HUES48 (cell line): Measurements from ENCODE around the gene ISX.
"Not testable (repeated sequence)": the region's sequence is repeated elsewhere in the genome, so short reads cannot be mapped to it uniquely, and the experiment has no call there.

ENCODE experiments used
- H3K27ac ChIP-seq: one replicate; pipeline ENCODE4 v1.7.0; 2013; ENCODE audit warnings: low read depth, low read length, inconsistent platforms
- H3K27me3 ChIP-seq: 2 replicates; pipeline ENCODE4 v1.6.1; 2013; ENCODE audit warnings: mild to moderate bottlenecking, low read length; ENCODE audit not compliant: control insufficient read depth, insufficient read depth
- H3K36me3 ChIP-seq: 2 replicates; pipeline ENCODE4 v1.6.1; 2013; ENCODE audit warnings: low read length; ENCODE audit not compliant: control insufficient read depth, insufficient read depth
- H3K4me1 ChIP-seq: 2 replicates; pipeline ENCODE4 v1.6.1; 2013; ENCODE audit warnings: mild to moderate bottlenecking, low read length; ENCODE audit not compliant: control insufficient read depth, insufficient read depth
- H3K4me3 ChIP-seq: 2 replicates; pipeline ENCODE4 v1.5.1; 2013; ENCODE audit warnings: mild to moderate bottlenecking, low read depth, low read length
- H3K9ac ChIP-seq: 2 replicates; pipeline ENCODE4 v1.6.1; 2013; ENCODE audit warnings: mild to moderate bottlenecking, low read depth, low read length, moderate library complexity
- H3K9me3 ChIP-seq: 2 replicates; pipeline ENCODE4 v1.6.1; 2013; ENCODE audit warnings: low read length; ENCODE audit not compliant: control insufficient read depth, insufficient read depth

ISX gene

DNA sequence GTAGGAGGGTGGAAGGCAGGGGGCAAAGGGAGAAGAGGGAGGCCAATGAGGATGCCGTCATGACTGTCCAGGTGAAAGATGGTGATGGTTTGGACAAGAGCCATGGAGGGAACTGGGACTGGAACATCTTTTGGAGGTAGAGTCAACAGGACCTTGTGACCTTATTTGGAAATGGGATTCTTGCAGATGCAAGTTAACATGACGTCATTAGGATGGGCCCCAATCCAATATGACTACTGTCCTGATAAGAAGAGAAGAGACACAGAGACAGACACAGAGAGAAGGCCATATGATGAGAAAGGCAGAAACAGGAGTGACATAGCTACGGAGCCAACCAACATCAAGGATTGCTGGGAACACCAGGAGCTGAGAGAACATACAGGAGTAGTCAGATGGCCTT is 31.0 kb upstream of the ISX start:
- Histone ChIP-seq H3K36me3 (no peaks in the 10 kb centered on the region), H3K9ac (no peak overlapping the region), H3K27me3 (no peaks in the 10 kb centered on the region), H3K4me3 (no peak overlapping the region), H3K4me1 (peaks cover 7% of the 10 kb centered on the region; the same call in 1 of the 2 replicates), H3K9me3 (no peaks in the 10 kb centered on the region), H3K27ac (no peak overlapping the region)

DNA sequence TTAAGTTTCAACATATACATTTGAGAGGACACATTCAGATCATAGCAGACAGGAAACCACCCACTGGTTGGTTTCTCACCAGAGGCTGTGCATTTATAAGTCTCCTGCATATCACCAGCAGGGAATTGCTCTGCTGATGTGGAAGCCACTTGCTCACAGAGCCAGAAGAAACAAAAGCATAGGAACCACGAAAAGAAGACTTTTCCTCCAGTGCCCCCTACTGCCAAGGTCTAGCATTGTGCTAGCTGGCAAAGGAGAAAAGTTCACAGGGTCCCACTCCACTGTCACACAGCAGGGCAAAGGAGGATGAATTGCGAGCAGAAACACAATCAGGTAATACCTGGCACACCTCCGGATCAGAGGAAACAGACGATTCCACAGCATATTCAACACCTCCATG is 28.9 kb upstream of the ISX start:
- Histone ChIP-seq H3K4me3 (no peak overlapping the region), H3K27me3 (no peaks in the 10 kb centered on the region), H3K27ac (no peak overlapping the region), H3K4me1 (peaks cover 5% of the 10 kb centered on the region; the same call in 1 of the 2 replicates), H3K9me3 (no peaks in the 10 kb centered on the region), H3K9ac (no peak overlapping the region), H3K36me3 (no peaks in the 10 kb centered on the region)

DNA sequence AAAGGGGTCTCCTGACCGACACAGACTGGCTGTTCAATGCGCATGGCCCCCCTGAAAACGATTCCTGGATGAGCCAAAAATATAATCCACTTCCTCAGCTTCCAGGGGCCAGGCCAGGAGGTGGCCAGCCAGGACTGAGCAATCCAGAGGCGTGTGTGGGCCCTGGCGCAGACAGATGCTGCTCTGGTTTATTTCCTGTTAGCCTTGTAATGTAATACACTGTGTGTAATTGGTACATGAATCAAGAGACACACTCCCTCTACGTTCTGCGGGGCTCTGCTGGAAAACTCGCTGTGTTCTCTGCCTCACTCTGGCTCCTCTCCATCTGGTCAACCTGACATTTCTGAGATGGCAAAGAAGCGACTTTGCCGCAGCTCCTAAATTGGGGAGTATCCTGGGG is 26.3 kb upstream of the ISX start:
- Histone ChIP-seq H3K4me1 (no peaks in the 10 kb centered on the region), H3K9me3 (no peaks in the 10 kb centered on the region), H3K27me3 (no peaks in the 10 kb centered on the region), H3K27ac (no peak overlapping the region), H3K36me3 (no peaks in the 10 kb centered on the region), H3K9ac (no peak overlapping the region), H3K4me3 (no peak overlapping the region)

DNA sequence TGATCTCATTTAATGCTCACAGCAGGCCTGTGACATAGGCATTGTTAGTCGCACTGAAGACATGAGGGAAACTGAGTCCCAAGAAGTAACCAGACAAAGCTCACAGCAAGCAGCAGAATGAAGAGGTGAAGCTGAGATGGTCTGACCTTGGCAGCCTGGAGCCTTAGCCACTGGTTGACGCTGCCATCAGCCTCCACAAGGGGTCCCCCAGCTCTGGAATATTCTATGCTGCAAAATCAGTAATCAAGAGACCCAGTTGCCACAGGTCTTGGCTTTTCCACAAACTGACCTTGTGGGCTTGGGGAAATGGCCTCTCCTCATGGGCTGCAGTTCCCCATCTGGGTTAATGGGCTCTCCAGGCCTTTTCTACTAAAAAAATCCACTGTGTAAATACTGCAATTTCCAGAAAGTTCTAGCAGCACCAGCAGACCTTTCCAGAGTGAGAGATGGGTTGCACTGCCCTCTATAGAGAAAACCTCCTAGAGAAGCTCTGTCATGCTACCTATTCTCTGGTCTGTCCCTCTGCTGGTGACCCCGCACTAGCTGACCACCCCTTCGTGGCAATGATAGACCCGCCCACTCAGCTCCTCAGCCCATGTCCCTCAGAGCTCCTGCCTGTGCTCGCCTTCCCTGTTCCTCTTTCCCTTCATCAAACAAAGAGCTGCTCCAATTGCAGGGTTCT is 22.6 kb upstream of the ISX start:
- Histone ChIP-seq H3K9ac (no peak overlapping the region), H3K9me3 (no peaks in the 10 kb centered on the region), H3K27ac (no peak overlapping the region), H3K4me1 (no peaks in the 10 kb centered on the region), H3K4me3 (no peak overlapping the region), H3K27me3 (no peaks in the 10 kb centered on the region), H3K36me3 (no peaks in the 10 kb centered on the region)

DNA sequence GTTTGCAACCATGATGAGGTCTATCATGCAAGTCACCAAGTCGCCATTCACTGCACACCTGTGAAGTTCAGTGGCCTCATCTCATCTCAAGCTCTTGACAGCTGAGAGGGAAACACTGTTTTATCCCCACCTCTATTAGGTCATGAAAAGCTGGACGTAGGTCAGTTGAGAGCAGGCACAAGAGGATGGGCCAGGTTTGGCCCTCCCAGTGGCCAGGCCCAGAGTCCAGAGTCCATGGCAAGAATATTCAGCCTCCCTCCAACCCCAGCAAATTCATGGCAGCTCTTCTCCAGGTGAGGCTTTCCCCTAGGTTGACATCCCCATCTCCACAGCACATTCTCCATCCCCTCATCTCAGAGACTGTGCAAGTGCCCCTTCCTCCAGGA is 22.0 kb upstream of the ISX start:
- Histone ChIP-seq H3K9me3 (0 out of 2 replicates have a peak, but pooled peaks cover 2% of the 10 kb centered on the region), H3K9ac (no peak overlapping the region), H3K27me3 (no peaks in the 10 kb centered on the region), H3K4me3 (no peak overlapping the region), H3K27ac (no peak overlapping the region), H3K4me1 (no peaks in the 10 kb centered on the region), H3K36me3 (no peaks in the 10 kb centered on the region)

DNA sequence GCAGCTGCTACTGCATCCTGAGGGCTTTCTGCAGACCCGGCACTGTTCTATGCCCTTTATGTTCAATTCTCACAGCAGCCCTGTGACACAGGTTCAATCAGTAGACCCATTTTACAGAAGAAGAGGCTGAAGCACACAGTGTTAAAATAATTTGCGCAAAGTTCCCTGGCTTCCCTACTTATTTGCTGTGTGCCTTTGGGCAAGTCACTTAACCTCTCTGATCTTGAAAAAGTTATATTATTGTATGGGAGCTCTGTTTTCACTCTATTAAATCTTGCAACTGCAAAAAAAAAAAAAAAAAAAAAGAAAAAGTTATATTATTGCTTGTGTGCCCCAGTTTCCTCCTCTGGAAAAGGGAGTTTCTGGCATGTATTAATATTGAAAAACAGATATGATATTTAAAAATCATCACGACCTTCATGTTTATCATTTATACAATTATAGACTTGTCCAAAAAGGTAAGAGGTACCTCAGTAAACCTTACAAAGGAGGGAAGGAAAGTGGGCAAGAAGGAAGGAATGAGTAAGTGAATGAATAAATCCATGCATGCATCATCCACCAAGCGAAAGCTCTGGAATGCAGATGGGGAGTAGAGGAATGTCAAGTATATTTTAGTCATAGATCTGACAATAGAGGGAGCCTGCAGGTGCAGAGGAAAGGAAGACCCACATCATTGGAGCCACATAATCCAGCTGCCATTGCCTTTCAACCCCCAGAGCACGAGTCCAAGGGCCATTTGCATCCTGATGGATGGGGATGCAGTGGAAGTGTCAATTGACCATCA is 21.2 kb upstream of the ISX start:
- Histone ChIP-seq H3K9me3 (0 out of 2 replicates have a peak, but pooled peaks cover 9% of the 10 kb centered on the region), H3K9ac (no peak overlapping the region), H3K4me3 (no peak overlapping the region)

DNA sequence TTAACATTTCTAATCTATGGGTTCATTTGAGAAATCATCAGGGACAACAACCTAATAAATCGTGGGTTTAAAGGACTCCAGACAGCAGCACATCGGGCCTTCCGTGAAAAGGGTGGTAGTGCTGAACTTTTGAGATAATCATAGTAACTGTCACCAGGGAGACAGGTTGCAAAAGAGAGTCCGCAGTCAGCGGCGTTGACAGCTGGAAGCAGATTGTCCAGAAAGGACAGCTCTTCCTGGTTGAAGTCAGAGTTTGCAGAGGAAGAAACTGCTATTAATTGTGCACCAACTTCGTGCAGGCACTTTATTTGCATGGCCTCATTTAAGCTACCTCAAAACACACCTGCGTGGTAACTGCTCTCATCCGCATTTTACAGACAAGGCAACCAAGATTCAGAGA is 20.5 kb upstream of the ISX start:
- no peaks in the 10 kb centered on the region for H3K4me1 ChIP-seq
- H3K9me3 ChIP-seq, result 0 out of 2 replicates have a peak, but pooled peaks cover 9% of the 10 kb centered on the region
- no peak overlapping the region for H3K9ac ChIP-seq
- no peaks in the 10 kb centered on the region for H3K27me3 ChIP-seq
- H3K4me3 ChIP-seq, result no peak overlapping the region
- H3K27ac ChIP-seq, result no peak overlapping the region
- H3K36me3 ChIP-seq, result no peaks in the 10 kb centered on the region

More for the DNA sequence above, 21.2 kb upstream of the ISX start:
- Histone ChIP-seq H3K27me3 (no peaks in the 10 kb centered on the region), H3K4me1 (no peaks in the 10 kb centered on the region), H3K27ac (no peak overlapping the region), H3K36me3 (no peaks in the 10 kb centered on the region)

DNA sequence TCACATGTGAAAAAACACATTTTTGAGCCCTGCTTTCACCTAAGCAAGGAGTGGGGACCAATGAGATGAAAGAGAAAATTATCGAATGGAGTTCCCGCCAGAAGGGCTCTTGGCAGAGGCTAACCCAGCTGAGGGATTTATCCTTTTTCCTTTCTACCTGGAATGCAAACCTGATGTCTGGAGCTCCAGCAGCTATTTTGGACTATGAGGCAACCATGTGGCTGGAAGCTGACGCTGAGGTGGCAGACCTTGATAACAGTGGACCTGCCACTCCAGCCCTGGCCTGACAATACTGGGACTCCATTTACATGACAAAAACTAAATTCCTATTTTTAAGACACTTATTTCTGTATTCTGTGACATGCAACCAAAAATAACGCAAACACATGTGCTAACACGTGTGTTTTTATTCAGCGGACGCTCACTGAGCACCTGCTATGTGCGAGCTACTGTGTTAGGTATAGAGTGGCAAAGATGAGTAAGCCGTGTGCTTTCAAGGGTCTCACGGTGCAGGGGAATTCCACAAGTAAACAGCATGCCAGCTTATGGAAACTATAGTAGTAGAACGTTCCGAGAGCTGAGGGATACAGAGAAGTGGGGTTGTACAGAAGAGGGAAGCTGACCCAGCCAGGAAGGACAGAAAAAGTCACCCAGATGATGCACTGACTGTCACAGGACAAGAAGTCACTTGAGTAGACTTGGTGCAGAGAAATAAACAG is 19.1 kb upstream of the ISX start:
- H3K27ac ChIP-seq, result no peak overlapping the region
- H3K4me3 ChIP-seq, result no peak overlapping the region
- H3K9ac ChIP-seq, result no peak overlapping the region
- no peaks in the 10 kb centered on the region for H3K4me1 ChIP-seq
- H3K27me3 ChIP-seq, result no peaks in the 10 kb centered on the region
- no peaks in the 10 kb centered on the region for H3K36me3 ChIP-seq
- H3K9me3 ChIP-seq, result 0 out of 2 replicates have a peak, but pooled peaks cover 9% of the 10 kb centered on the region

DNA sequence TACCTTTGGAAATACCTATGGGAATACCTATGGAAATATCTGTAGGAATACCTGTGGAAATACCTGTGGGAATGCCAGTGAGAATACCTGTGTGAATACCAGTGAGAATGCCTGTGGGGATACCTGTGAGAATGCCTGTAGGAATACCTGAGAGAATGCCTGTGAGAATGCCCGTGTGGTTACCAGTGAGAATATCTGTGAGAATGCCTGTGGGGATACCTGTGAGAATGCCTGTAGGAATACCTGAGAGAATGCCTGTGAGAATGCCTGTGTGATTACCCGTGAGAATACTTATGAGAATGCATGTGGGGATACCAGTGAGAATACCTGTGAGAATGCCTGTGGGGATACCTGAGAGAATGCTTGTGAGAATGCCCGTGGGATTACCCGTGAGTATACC is 15.9 kb upstream of the ISX start:
- H3K27me3 ChIP-seq, H3K36me3 ChIP-seq, H3K4me1 ChIP-seq, H3K9me3 ChIP-seq, H3K27ac ChIP-seq, H3K9ac ChIP-seq, H3K4me3 ChIP-seq: not testable (repeated sequence)

DNA sequence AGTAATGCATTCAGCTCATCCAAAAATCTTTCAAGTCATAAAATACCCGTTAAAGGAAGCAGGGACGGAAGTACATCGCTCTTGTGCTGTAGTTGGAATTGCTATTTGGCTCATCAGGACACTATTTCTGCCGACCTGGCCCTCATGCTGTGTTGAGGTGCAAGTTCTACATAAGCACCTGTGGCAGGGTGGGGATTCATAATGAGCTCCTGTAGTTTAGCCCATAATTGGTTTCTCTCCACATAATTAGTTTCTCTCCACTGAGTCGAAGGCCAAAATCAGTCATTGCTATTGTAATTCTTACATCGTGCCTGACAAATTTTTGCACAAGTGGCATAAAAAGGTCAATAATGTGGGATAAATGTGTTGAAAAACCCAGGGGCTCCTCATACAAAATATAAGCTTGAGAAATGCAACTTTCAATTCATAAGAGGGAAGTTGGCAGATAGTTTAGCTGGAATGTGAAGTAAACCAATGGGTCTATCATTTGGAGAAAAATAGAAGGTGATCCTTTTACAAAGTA is 14.9 kb upstream of the ISX start:
- Histone ChIP-seq H3K36me3 (no peaks in the 10 kb centered on the region), H3K27ac (no peak overlapping the region), H3K9ac (no peak overlapping the region), H3K9me3 (0 out of 2 replicates have a peak, but pooled peaks cover 9% of the 10 kb centered on the region), H3K4me3 (no peak overlapping the region), H3K27me3 (no peaks in the 10 kb centered on the region), H3K4me1 (no peaks in the 10 kb centered on the region)
